Uterus (tissue), 2 donors: ENCODE results near the gene C22orf23.

Experiments used
- POLR2A ChIP-seq, 2 donors: fragments of 450-650 bp; IDR thresholded peaks; one replicate each; pipeline ENCODE4 v1.6.1; 2016; ENCODE audit warnings: antibody characterized with exemption in 2 of 2, mild to moderate bottlenecking in 1 of 2, moderate library complexity in 1 of 2
- TF ChIP-seq, protein P1 (sequence below), 4 experiments: fragments of 200-600 bp in 2 of 4; fragments of 450-650 bp in 2 of 4; sonication (generic) in 2 of 4; IDR thresholded peaks; one replicate each; pipeline ENCODE4 v1.5.1; 2016 to 2019; ENCODE audit warnings: antibody characterized with exemption in 4 of 4, mild to moderate bottlenecking in 2 of 4, moderate library complexity in 1 of 4

GRCh38 chr22:37923927-37924326 is 29.5 kb downstream of the C22orf23 start:
- TF ChIP-seq POLR2A (IDR thresholded peaks at IDR 0.05) = no peak
- TF ChIP-seq, protein P1, sequence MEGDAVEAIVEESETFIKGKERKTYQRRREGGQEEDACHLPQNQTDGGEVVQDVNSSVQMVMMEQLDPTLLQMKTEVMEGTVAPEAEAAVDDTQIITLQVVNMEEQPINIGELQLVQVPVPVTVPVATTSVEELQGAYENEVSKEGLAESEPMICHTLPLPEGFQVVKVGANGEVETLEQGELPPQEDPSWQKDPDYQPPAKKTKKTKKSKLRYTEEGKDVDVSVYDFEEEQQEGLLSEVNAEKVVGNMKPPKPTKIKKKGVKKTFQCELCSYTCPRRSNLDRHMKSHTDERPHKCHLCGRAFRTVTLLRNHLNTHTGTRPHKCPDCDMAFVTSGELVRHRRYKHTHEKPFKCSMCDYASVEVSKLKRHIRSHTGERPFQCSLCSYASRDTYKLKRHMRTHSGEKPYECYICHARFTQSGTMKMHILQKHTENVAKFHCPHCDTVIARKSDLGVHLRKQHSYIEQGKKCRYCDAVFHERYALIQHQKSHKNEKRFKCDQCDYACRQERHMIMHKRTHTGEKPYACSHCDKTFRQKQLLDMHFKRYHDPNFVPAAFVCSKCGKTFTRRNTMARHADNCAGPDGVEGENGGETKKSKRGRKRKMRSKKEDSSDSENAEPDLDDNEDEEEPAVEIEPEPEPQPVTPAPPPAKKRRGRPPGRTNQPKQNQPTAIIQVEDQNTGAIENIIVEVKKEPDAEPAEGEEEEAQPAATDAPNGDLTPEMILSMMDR (IDR thresholded peaks at IDR 0.05) = no peak
